NCI-H526 treated with DMSO at 0.1 percent for 48 hours (cell line): Measurements from ENCODE around the gene PADI2.

ENCODE experiments used
- DNase-seq: peaks from one replicate; lab custom pipeline; 2025; lab: John Stamatoyannopoulos, UW

The PADI2 gene

GRCh38 chr1:17139637-17140036 is 20.4 kb upstream of the PADI2 start:
- no peak for DNase-seq

GRCh38 chr1:17137441-17137840 is 18.2 kb upstream of the PADI2 start:
- DNase-seq: no peak

GRCh38 chr1:17136936-17137335 is 17.7 kb upstream of the PADI2 start:
- DNase-seq: no peak

DNA sequence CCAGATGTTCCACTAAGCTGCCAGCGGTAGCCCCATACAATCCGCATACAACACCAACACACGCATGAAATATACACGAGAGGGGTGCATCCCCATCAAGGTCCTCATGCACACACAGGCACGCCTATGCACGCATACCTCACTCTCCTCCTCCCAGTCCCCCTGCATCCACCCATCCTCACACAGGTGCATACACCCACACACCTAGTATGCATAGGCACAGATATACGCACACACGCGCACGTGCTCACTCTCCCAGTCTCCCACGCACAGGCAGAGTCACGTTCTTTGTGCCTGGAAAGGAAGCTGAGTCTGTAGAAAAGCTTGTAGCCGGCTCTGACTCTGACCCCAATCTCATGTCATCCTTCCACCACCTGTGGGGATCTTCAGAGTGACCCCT is 16.9 kb upstream of the PADI2 start:
- DNase-seq: no peak

GRCh38 chr1:17135530-17135929 is 16.3 kb upstream of the PADI2 start:
- peak; percentile 75 for DNase-seq

- no peak for DNase-seq
These were observed 15.5 kb upstream of the PADI2 start for GRCh38 chr1:17134724-17135123.

- DNase-seq: no peak
These were observed 14.8 kb upstream of the PADI2 start for GRCh38 chr1:17134034-17134433.

- DNase-seq: no peak
These were observed 10.9 kb upstream of the PADI2 start for GRCh38 chr1:17130138-17130635.

GRCh38 chr1:17128361-17128760 is 9.1 kb upstream of the PADI2 start:
- DNase-seq: no peak

DNA sequence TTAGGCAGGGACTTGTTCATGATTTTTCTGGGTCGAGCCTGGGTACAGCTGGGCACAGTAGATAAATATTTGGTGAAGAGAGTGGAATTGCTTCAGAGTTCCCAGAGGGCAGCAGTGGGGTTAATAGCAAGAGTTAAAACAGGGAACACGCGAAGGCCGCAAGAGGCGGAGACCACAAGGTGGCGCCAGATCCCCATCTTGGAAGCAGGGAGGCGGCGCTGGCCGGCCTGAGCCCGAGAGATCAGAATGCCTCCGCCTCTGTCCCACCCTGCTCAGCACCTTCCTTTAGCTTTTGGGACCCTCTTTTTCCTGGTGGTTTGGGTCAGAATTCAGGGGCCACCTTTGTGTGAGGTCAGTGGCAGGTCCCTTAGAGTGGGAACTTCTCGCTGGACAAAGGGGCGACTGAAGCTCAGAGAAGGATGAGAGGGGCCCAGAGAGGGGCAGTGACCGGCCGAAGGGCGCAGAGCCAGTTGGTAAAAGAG is 6.5 kb upstream of the PADI2 start:
- DNase-seq: peak; percentile 52

DNA sequence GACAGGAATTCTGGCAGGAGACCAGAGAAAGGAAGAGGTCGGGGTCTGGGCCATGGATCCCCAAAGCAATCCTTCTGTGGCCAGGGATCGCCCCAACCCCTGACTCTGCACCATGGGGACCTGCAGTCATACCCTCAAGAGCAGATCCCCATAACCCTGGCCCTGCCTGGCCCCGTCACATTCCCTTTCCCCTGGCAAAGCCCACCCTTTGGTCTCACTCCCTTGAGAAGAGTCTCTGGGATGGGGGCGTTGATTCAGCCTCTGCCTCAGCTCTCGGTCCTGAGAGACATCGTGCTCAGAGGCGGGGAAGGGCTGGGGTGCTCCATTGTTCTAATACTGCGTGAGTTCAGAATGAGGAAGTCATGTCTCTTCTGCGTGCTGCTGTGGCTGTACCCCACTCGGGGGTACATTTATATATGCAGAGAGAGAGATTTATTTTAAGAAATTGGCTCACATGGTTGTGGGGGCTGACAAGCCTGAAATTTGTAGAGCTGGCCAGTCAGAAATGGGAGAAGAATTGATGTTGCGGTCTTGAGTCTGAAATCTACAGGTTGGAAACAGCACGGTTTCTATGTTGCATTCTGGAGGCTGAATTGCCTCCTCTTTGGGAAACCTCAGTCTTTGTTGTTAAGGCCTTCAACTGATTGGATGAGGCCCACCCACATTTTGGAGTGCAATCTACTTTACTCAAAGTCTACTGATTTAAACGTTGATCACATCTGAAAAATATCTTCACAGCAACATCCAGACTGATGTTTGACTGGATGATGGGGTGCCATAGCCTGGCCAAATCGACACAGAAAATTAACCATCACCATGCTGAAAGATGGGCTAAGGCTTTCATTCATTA is 4.2 kb upstream of the PADI2 start:
- no peak for DNase-seq

DNA sequence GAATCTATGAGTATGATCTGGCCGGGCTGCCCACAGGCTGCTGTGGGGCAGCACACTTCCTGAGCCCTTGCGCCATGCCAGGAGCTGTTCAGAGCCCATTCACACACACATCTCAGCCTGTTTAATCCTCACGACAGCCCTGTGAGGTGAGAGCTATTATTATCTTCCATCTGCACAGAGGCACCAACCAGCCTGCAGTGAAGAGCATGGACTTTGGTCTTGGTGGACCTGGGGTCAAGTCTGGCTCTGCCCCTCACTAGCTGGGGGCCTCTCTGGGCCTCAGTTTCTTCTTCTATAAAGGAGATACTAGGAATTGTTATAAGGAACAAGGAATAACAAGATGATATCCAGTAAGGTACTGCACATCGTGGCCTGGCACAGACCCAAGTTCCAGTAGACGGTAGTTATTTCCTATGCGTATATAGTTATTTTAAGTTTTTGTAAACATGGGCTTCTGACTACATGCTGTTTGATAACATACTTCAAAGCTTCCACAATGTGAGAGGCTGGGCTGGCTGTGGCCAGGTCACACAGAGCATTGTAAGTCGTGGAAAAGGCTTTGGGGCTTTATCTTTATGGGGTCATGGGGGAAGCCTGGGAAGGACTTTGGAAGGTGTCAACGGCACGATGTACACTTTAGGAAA is 3.4 kb upstream of the PADI2 start:
- DNase-seq: peak; percentile 13

- no peak for DNase-seq
These were observed 2.6 kb upstream of the PADI2 start for GRCh38 chr1:17121881-17122280.

DNA sequence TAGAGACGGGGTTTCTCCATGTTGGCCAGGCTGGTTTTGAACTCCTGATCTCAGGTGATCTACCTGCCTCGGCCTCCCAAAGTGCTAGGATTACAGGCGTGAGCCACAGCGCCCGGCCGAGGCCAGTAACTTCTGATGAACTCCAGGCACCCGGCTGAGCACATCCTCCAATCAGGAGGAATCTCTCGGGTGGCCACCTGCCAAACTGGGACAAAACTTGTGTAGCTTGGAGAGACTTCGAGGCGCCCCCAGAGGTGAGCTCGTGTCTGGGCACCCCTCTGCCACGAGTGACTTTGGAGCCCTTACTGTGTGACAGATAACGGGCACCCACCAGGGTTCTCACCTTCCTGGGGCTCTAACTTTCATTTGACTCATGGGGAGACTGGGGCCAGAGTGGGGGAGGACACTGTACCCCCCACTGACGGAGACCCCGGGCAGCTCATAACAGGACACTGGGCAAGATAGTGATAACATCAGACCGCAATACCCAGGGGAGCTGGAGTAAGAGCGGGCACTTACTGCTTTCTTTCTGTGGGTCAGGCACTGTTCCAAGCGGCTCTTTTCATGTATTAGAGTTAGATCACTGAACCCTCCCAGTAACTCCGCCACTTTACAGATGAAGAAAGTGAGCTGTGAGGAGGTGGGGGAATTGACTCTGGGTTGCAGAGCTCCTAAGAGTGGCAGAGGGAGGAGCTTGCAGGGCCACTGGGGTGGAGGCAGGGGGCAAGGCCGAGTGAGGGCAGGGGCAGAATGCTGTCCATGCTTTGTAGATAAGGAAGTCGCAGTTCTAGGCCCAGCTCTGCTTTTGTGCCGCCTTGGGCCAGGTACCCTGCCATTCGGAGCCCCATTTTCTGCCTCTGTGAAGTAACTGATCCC is 1.9 kb upstream of the PADI2 start:
- no peak for DNase-seq

DNA sequence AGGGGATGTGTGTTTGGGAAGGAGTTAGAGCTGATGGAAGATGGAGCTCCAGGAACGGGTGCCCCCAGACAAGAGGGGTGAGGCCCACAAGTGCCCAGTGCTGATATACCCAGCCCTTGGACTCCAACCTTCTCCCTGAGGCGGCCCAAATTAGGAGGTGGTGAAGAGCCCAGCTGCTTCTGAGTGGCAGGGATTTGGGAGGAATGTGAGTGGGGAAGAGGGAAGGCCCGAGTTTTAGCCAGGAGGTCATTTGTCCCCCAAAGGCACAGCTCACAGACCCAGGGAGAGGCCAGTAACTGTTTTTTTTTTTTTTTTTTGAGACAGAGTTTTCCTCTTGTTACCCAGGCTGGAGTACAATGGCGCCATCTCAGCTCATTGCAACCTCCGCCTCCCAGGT is 1.2 kb upstream of the PADI2 start:
- no peak for DNase-seq

- DNase-seq: no peak
These were observed 676 bp upstream of the PADI2 start for GRCh38 chr1:17119773-17120480.

DNA sequence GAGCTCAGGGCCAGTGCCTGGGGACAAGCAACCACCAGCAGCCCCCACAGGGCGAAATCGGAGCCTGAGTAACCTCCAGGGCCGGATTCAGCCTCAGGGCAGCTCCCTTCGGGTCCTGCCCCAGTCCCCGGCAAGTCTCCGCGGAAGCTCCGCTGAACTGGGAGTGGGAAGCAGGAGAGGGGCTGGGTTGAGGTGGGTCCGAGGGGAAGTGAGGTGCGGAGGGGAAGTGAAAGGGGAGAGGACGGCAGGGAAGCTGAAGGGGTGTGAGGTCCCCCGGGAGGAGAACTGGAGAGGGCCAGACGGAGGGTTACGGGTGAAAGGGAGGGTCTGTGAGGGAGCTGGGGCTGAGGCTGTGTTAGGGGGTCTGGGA is 560 bp downstream of the PADI2 start:
- no peak for DNase-seq

DNA sequence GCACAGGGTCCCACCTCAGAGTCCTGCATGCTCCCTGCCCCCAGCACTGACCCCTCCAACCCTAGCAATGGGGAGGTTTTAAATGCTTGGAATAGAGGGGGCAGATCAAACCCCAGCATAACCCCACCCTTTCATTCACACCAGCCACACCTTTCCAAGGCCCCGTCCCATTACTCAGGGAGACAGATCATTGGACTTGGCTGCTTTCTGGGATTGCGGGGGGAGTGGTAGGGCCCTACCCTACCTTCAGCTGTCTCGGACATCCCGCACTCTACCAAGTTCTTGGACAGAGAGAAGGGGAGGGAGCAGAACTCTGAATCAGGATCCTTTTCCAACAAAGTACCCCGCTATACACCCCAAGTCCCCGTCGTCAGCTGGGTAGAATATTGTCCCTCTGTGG is 983 bp downstream of the PADI2 start:
- no peak for DNase-seq

GRCh38 chr1:17117451-17118265 is 1.6 kb downstream of the PADI2 start:
- no peak for DNase-seq

- DNase-seq: no peak
These were observed 2.6 kb downstream of the PADI2 start for GRCh38 chr1:17116643-17117042.

- DNase-seq: no peak
These were observed 5.3 kb downstream of the PADI2 start for GRCh38 chr1:17113963-17114362.
